T47D (cell line): Measurements from ENCODE around the gene KDM1B.
A peak's percentile ranks its signal among the peaks of the same experiment; 100 is the strongest.

Source experiments
- DNase-seq, 2 experiments: peaks; one replicate each; pipeline versions ENCODE4 v3.0.0 to v3.0.0-alpha.2; 2011 to 2012; ENCODE audit warnings: low read depth in 1 of 2, low spot score in 1 of 2
- JUND ChIP-seq: IDR thresholded peaks from 2 replicates; pipeline ENCODE4 v1.6.1; 2012; ENCODE audit warnings: low read depth
- in situ Hi-C: cut with HindIII; loops from 2 replicates; pipeline ENCODE4 v1.10.0; 2016; ENCODE audit warnings: low sequenced_read_pairs, low pct_unique_long_range_greater_than_20kb

KDM1B gene

DNA sequence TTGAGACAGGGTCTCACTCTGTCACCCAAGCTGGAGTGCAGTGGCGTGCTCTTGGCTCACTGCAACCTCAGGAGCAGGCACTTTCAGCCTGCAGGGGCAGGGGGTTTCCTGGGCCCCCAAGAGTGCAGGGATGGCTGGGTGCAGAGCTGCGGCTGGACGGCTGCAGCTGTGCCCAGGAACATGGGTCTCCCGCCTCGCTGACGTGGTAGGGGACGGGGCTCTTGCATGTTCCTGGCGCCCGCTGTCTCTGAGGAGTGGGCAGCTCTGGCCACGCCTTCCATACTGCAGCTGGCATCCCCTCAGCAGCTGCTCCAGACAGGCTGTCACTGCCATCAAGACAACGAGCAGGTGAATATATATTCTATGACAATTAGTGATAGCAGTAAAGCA is 111.3 kb downstream of the KDM1B start:
- in situ Hi-C loops = no loop called here
- TF ChIP-seq JUND = no peak
- no peak for DNase-seq

DNA sequence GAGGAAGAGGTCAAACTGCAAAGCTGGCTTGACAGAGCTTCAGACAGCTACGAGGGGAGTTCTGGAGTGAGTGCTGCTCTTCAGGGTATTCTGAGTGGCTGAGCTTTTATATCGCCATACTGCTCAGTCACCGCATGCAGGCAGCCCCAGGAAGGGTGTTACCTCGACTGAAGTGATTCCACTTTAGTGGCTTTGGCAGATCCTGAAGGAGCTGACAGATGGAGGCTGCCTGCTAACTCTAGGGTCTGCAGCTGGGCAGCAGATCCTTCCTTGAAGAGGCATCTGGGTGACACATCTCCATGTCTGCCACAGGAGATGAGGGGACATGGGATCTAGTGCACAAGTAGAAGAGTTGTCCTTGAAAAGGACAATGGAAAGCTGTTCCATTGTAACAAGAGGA is 112.8 kb downstream of the KDM1B start:
- TF ChIP-seq JUND = no peak
- in situ Hi-C loops = no loop called here

DNA sequence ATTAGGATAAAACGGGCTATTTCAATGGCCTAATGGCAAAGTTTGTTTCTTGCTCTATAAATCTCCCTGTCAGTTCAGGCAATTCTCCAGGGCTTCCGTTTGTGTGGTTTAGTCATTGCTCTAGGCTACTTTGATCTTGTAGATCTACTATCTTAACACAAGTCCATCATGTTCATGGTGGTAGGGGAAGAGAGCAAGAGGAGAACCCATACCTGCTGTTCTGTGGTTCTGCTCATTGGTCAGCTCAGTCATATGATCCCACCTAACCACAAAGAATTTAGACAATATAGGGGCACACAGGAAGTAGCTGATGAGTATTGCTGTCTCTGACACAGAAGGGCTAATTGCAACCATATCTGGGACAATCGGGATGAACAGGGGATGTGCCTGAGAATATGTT is 114.0 kb downstream of the KDM1B start:
- in situ Hi-C loops = no loop called here
- no peak for TF ChIP-seq JUND
- peak in 1 of 2 experiments; percentile 31 for DNase-seq

More for the DNA sequence above, 112.8 kb downstream of the KDM1B start:
- DNase-seq = no peak

DNA sequence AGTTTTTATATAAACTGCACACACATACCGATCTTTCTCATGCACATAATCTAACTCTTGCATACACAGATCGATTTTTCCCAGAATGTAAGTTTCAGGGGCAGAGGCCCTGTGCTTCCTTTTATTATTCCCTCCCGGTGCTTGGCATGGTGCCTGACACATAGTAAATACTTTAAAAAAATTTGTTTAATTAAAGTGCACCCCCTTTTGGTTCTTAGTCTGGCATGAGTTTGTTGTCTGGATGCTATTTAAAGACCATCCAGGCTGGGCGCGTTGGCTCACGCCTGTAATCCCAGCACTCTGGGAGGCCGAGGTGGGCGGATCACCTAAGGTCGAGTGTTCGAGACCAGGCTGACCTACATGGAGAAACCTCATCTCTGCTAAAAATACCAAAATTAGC is 114.5 kb downstream of the KDM1B start:
- no peak for TF ChIP-seq JUND
- in situ Hi-C loops = no loop called here
- DNase-seq = no peak

DNA sequence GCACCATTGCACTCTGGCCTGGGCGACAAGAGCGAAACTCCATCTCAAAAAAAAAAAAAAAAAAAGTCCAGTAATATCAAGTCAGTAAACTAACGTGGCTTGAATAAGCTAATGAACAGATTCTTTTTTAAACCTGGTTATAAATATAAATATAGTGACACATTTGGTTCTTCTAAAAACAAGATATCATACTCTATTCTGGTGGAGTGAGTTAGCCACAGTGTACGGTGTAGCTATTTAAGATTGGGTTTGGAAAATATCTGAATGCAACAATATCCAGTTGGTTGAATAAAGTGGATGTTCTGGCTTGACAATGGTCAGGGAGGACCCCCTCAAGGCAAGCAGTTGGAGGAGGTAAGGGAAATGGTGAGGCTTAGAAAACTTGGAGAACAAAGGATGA is 115.0 kb downstream of the KDM1B start:
- no peak for DNase-seq
- no peak for TF ChIP-seq JUND
- in situ Hi-C loops = no loop called here
